RPMI7951 (cell line): ENCODE data around the gene MCHR1. TPM values are rescaled to one million over a fixed set of nuclear protein-coding genes. Genes with fewer than 3 reads are reported as not detected.
A peak's percentile ranks its signal among the peaks of the same experiment; 100 is the strongest.

ENCODE experiments used
- DNase-seq: peaks from one replicate; pipeline ENCODE4 v3.0.0-alpha.2; 2012; ENCODE audit warnings: low read depth
- total RNA-seq: library from RNA; depleted of rRNA; stranded (reverse); fragments of >200 nt; shearing (Covaris generic); gene quantifications from 2 replicates; pipeline ENCODE4 v1.2.3, GENCODE V29; 2014; rRNA removed

The MCHR1 gene
- total RNA-seq, 1 experiment from 2014 or later: not detected

- DNase-seq: peak; percentile 67
These were observed 47.2 kb downstream of the MCHR1 start for GRCh38 chr22:40726514-40726913.

GRCh38 chr22:40727070-40727963 lies 48.0 kb downstream of the MCHR1 start:
- no peak for DNase-seq

- DNase-seq: no peak
These were observed 48.8 kb downstream of the MCHR1 start for GRCh38 chr22:40727964-40728615.

DNA sequence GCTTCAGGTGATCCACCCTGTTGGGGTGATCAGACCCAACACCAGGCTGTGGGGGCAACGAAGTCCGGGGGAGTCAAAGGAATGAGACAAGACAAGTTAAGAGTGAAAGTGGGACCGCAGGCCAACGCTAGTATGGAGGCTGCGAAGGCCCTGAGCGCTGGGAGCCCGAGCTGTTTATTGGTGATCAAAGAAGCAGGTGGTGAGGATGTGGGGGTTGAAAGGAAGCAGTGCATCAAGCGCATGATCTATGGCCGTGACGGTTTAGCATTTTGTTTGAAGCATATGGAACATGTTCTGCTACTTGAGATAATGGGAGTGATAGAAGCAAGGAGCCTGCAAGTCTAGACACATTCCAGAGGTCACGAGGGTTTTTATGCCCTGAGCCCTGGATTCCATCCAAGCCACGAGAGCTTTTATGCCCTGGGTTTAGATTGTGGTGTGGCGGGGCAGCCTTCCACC lies 49.5 kb downstream of the MCHR1 start:
- peak; percentile 67 for DNase-seq

GRCh38 chr22:40729284-40729683 lies 50.0 kb downstream of the MCHR1 start:
- no peak for DNase-seq

Other genes with a start within 250 kb of the MCHR1 start
- 14.9 and 18.9 TPM in 2 replicates for gene MRTFA, start 42.8 kb upstream of the MCHR1 start, total RNA-seq
- gene SLC25A17, start 139.9 kb downstream of the MCHR1 start, total RNA-seq: 24.4 and 30.0 TPM in 2 replicates
- 122 and 140 TPM in 2 replicates for gene ST13, start 177.2 kb downstream of the MCHR1 start, total RNA-seq
- 7.9 and 10.8 TPM in 2 replicates for gene XPNPEP3, start 177.7 kb downstream of the MCHR1 start, total RNA-seq
- not detected in 2 replicates for gene DNAJB7, start 182.6 kb downstream of the MCHR1 start, total RNA-seq